ENCODE results near the gene BAZ2B. TPM values are rescaled to one million over a fixed set of nuclear protein-coding genes. Genes with fewer than 3 reads are reported as not detected.

The BAZ2B gene
- polyA plus RNA-seq, 1 donor, result 52.9 TPM

DNA sequence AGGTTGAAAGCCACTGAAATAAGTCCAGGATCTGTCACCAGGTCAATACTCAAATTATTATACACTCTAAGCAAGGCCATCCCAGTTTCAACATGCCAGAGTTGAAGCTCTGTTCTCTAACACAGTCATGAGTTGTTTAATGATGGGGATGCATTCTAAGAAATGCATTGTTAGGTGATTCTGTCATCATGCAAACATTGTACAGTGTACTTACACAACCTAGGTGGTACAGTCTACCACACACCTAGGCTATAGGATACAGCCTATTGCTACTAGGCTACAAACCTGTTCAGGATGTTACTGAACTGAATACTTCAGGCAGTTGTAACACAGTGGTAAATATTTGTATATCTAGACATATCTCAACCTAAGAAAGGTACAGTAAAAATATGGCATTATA lies 162.2 kb downstream of the BAZ2B start:
- Histone ChIP-seq H3K27ac (ENCODE audit: low read length) (no peak overlapping the region), H3K4me3 (ENCODE audit: low read length) (no peak overlapping the region), H3K27me3 (ENCODE audit: control insufficient read depth, insufficient read depth, low read length) (no peaks in the 10 kb centered on the region), H3K36me3 (ENCODE audit: control insufficient read depth, insufficient read depth, low read length) (peaks cover 3% of the 10 kb centered on the region), H3K9me3 (ENCODE audit: control insufficient read depth, low read depth, low read length) (no peaks in the 10 kb centered on the region), H3K4me1 (ENCODE audit: control insufficient read depth, insufficient read depth, low read length) (no peaks in the 10 kb centered on the region)
- DNase-seq, result peak; percentile 4 to 20

DNA sequence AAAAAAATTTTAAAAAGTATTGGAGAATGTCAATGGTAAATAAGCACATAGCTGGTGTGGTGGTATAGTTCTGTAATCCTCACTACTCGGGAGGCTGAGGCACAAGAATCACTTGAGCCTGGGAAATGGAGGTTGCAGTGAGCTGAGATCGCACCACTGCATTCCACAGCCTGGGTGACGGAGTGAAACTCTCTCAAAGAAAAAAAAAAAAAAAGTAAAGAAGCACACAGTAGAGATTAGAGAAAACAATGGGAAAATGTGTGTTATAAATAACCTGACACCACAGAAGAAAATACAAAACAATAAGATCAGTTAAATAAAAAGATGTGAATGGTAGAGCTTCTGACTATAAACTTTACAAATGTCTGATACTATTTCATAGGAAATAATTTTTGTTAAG lies 166.2 kb downstream of the BAZ2B start:
- H3K9me3 ChIP-seq (ENCODE audit: control insufficient read depth, low read depth, low read length), result peaks cover 4% of the 10 kb centered on the region
- peaks cover 24% of the 10 kb centered on the region for H3K36me3 ChIP-seq (ENCODE audit: control insufficient read depth, insufficient read depth, low read length)
- no peak overlapping the region for H3K4me3 ChIP-seq (ENCODE audit: low read length)
- DNase-seq, result no peak
- no peaks in the 10 kb centered on the region for H3K27me3 ChIP-seq (ENCODE audit: control insufficient read depth, insufficient read depth, low read length)
- no peaks in the 10 kb centered on the region for H3K4me1 ChIP-seq (ENCODE audit: control insufficient read depth, insufficient read depth, low read length)
- WGBS (ENCODE audit: insufficient coverage, low lambda C conversion rate), result 100% methylated on average over 1 of the region's 3 CpGs
- H3K27ac ChIP-seq (ENCODE audit: low read length), result no peak overlapping the region

DNA sequence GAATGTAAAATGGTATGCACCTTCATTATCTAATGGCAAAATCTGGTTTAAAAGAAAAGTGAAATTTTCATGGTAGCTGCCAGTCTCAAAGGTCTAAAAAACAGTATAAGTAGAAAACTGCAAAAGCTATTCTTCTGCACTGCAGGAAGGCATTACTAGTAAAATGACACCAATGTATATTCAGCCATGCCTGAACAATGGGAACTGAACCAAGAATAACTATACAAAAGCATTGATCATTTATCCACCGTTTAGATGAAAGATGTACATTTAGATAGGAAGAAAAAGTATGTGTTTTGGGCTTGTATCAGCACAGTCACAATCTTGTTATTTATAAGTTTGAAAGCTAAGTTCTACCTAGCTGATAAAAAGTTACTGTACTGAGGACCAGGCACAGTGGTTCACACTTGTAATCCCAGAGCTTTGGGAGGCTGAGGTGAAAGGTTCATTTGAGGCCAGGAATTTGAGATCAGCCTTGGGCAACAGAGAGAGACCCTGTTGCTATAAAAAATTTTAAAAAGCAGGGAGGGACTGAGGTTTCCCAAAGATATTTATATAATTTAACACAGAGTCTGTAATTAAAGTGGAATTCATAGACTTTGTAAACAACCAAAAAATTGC lies 166.7 kb downstream of the BAZ2B start:
- Histone ChIP-seq H3K9me3 (ENCODE audit: control insufficient read depth, low read depth, low read length) (peaks cover 4% of the 10 kb centered on the region), H3K4me1 (ENCODE audit: control insufficient read depth, insufficient read depth, low read length) (no peaks in the 10 kb centered on the region), H3K36me3 (ENCODE audit: control insufficient read depth, insufficient read depth, low read length) (peaks cover 28% of the 10 kb centered on the region), H3K27me3 (ENCODE audit: control insufficient read depth, insufficient read depth, low read length) (no peaks in the 10 kb centered on the region), H3K27ac (ENCODE audit: low read length) (no peak overlapping the region), H3K4me3 (ENCODE audit: low read length) (no peak overlapping the region)
- no peak for DNase-seq
- no CpG with 5 or more reads among the region's 1 CpG for WGBS (ENCODE audit: insufficient coverage, low lambda C conversion rate)

GRCh38 chr2:159446817-159447216 lies 169.5 kb downstream of the BAZ2B start:
- Histone ChIP-seq H3K36me3 (ENCODE audit: control insufficient read depth, insufficient read depth, low read length) (peaks cover 41% of the 10 kb centered on the region), H3K4me1 (ENCODE audit: control insufficient read depth, insufficient read depth, low read length) (no peaks in the 10 kb centered on the region), H3K4me3 (ENCODE audit: low read length) (no peak overlapping the region), H3K27me3 (ENCODE audit: control insufficient read depth, insufficient read depth, low read length) (no peaks in the 10 kb centered on the region), H3K27ac (ENCODE audit: low read length) (no peak overlapping the region), H3K9me3 (ENCODE audit: control insufficient read depth, low read depth, low read length) (peaks cover 4% of the 10 kb centered on the region)
- peak; percentile 2 to 26 for DNase-seq
- no CpG with 5 or more reads among the region's 2 CpGs for WGBS (ENCODE audit: insufficient coverage, low lambda C conversion rate)

DNA sequence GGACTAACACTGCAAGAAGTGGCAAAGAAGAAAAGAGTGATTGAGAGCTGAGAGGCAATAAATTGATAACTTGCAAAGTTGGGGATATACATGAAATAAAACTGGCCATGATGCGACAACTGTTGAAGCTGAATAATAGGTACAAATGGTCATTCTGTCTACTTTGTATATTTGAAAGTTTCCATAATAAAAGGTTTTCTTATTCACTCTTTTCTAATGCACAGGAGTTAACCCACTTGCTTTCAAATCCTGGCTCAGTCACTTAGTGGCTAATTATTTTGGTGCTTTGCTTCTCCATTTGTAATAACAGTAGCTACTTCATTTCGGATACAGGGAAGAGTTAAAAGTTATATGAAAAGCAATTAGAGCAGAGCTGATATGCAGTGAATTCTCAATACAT lies 170.1 kb downstream of the BAZ2B start:
- Histone ChIP-seq H3K27ac (ENCODE audit: low read length) (no peak overlapping the region), H3K36me3 (ENCODE audit: control insufficient read depth, insufficient read depth, low read length) (peaks cover 42% of the 10 kb centered on the region), H3K4me1 (ENCODE audit: control insufficient read depth, insufficient read depth, low read length) (no peaks in the 10 kb centered on the region), H3K4me3 (ENCODE audit: low read length) (no peak overlapping the region), H3K9me3 (ENCODE audit: control insufficient read depth, low read depth, low read length) (peaks cover 4% of the 10 kb centered on the region), H3K27me3 (ENCODE audit: control insufficient read depth, insufficient read depth, low read length) (no peaks in the 10 kb centered on the region)
- no CpG with 5 or more reads among the region's 2 CpGs for WGBS (ENCODE audit: insufficient coverage, low lambda C conversion rate)
- DNase-seq, result no peak

- H3K27ac ChIP-seq (ENCODE audit: low read length), result no peak overlapping the region
- no peaks in the 10 kb centered on the region for H3K4me1 ChIP-seq (ENCODE audit: control insufficient read depth, insufficient read depth, low read length)
- peaks cover 4% of the 10 kb centered on the region for H3K9me3 ChIP-seq (ENCODE audit: control insufficient read depth, low read depth, low read length)
- peaks cover 44% of the 10 kb centered on the region for H3K36me3 ChIP-seq (ENCODE audit: control insufficient read depth, insufficient read depth, low read length)
- no peak overlapping the region for H3K4me3 ChIP-seq (ENCODE audit: low read length)
- H3K27me3 ChIP-seq (ENCODE audit: control insufficient read depth, insufficient read depth, low read length), result no peaks in the 10 kb centered on the region
- no peak for DNase-seq
Measured at GRCh38 chr2:159445307-159445706, 171.0 kb downstream of the BAZ2B start.

GRCh38 chr2:159444754-159445153 lies 171.6 kb downstream of the BAZ2B start:
- DNase-seq, result no peak
- Histone ChIP-seq H3K27ac (ENCODE audit: low read length) (no peak overlapping the region), H3K27me3 (ENCODE audit: control insufficient read depth, insufficient read depth, low read length) (no peaks in the 10 kb centered on the region), H3K4me3 (ENCODE audit: low read length) (no peak overlapping the region), H3K4me1 (ENCODE audit: control insufficient read depth, insufficient read depth, low read length) (no peaks in the 10 kb centered on the region), H3K9me3 (ENCODE audit: control insufficient read depth, low read depth, low read length) (peaks cover 4% of the 10 kb centered on the region), H3K36me3 (ENCODE audit: control insufficient read depth, insufficient read depth, low read length) (peaks cover 44% of the 10 kb centered on the region)

DNA sequence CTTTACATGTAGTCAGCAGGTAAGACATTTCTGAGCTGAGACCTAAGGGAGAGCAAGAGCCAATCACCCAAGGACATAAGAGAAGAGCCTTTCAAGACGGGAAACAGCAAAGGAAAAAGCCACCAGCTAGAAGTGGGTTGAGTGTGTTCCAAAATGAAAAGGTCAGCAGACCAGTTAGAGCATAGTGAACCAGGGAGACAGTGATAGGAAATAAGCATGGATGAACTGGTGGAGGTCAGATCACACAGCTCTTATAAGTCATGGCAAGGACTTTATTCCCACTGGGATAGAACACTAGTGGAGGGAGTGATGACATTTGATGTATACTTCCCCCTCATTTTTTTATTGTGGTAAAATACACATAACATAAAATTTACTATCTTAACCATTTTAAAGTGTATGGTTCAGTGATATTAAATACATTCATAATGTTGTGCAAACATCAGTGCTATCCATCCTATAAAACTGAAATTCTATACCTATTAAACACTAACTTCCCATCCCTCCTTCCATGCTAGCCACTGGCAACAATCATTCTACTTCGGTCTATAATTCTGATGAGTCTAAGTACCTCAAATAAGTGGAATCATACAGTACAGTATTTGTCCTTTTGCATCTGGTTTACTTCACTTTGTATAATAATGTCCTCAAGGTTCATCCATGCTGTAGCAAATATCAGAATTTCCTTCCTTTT lies 174.0 kb downstream of the BAZ2B start:
- H3K27ac ChIP-seq (ENCODE audit: low read length), result no peak overlapping the region
- WGBS (ENCODE audit: insufficient coverage, low lambda C conversion rate), result 80% methylated on average over 1 of the region's 2 CpGs
- no peaks in the 10 kb centered on the region for H3K9me3 ChIP-seq (ENCODE audit: control insufficient read depth, low read depth, low read length)
- H3K27me3 ChIP-seq (ENCODE audit: control insufficient read depth, insufficient read depth, low read length), result no peaks in the 10 kb centered on the region
- H3K4me3 ChIP-seq (ENCODE audit: low read length), result no peak overlapping the region
- H3K4me1 ChIP-seq (ENCODE audit: control insufficient read depth, insufficient read depth, low read length), result no peaks in the 10 kb centered on the region
- DNase-seq, result no peak
- H3K36me3 ChIP-seq (ENCODE audit: control insufficient read depth, insufficient read depth, low read length), result peaks cover 49% of the 10 kb centered on the region

DNA sequence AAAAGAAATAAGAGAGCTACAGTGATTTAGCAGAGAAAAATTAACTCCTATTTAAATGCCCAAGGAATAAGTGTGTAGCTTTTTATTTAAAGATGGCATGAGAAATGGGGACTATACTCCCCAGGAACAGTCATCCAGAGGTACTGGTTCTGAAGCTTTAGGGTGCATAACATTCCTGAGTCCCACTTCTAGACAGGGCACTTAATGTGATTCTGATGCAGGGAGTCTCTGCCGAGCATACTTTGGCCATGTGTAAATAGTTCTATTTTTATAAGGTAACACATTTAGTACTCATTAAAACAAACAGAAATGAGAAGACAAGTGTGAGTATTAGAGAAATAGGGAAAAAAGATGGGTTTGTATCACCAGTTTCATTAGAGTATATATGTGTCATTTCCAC lies 175.2 kb downstream of the BAZ2B start:
- Histone ChIP-seq H3K27ac (ENCODE audit: low read length) (no peak overlapping the region), H3K4me1 (ENCODE audit: control insufficient read depth, insufficient read depth, low read length) (no peaks in the 10 kb centered on the region), H3K4me3 (ENCODE audit: low read length) (no peak overlapping the region), H3K9me3 (ENCODE audit: control insufficient read depth, low read depth, low read length) (no peaks in the 10 kb centered on the region), H3K36me3 (ENCODE audit: control insufficient read depth, insufficient read depth, low read length) (peaks cover 46% of the 10 kb centered on the region), H3K27me3 (ENCODE audit: control insufficient read depth, insufficient read depth, low read length) (no peaks in the 10 kb centered on the region)
- no CpG with 5 or more reads among the region's 1 CpG for WGBS (ENCODE audit: insufficient coverage, low lambda C conversion rate)
- no peak for DNase-seq

GRCh38 chr2:159439421-159439820 lies 176.9 kb downstream of the BAZ2B start:
- Histone ChIP-seq H3K27ac (ENCODE audit: low read length) (no peak overlapping the region), H3K36me3 (ENCODE audit: control insufficient read depth, insufficient read depth, low read length) (peaks cover 30% of the 10 kb centered on the region), H3K4me1 (ENCODE audit: control insufficient read depth, insufficient read depth, low read length) (no peaks in the 10 kb centered on the region), H3K27me3 (ENCODE audit: control insufficient read depth, insufficient read depth, low read length) (no peaks in the 10 kb centered on the region), H3K4me3 (ENCODE audit: low read length) (no peak overlapping the region), H3K9me3 (ENCODE audit: control insufficient read depth, low read depth, low read length) (no peaks in the 10 kb centered on the region)
- no peak for DNase-seq

- no peak overlapping the region for H3K4me3 ChIP-seq (ENCODE audit: low read length)
- no peak overlapping the region for H3K27ac ChIP-seq (ENCODE audit: low read length)
- WGBS (ENCODE audit: insufficient coverage, low lambda C conversion rate), result 38% methylated on average over 4 of the region's 5 CpGs
- peak in 1 of 2 donors; percentile 17 for DNase-seq
- peaks cover 26% of the 10 kb centered on the region for H3K36me3 ChIP-seq (ENCODE audit: control insufficient read depth, insufficient read depth, low read length)
- H3K9me3 ChIP-seq (ENCODE audit: control insufficient read depth, low read depth, low read length), result no peaks in the 10 kb centered on the region
- H3K27me3 ChIP-seq (ENCODE audit: control insufficient read depth, insufficient read depth, low read length), result no peaks in the 10 kb centered on the region
- H3K4me1 ChIP-seq (ENCODE audit: control insufficient read depth, insufficient read depth, low read length), result no peaks in the 10 kb centered on the region
Measured at GRCh38 chr2:159438720-159439353, 177.5 kb downstream of the BAZ2B start.
